ENCODE measurements around the gene PPM1E.

- TF ChIP-seq CTCF (IDR thresholded peaks at IDR 0.05) = no peak
- no peak for TF ChIP-seq ZFX (IDR thresholded peaks at IDR 0.05; ENCODE audit: borderline replicate concordance)
Measured at GRCh38 chr17:59028328-59028727, 272.7 kb downstream of the PPM1E start.

Measured in 22Rv1 (cell line).